Measurements from ENCODE around the gene FSTL4. TPM values are rescaled to one million over a fixed set of nuclear protein-coding genes. Genes with fewer than 3 reads are reported as not detected.

The FSTL4 gene
- total RNA-seq, 1 experiment from 2014 or later, result not detected

- Histone ChIP-seq H3K27me3 (ENCODE audit: insufficient read depth, low read depth) (no peaks in the 10 kb centered on the region), H3K4me1 (replicated peaks; ENCODE audit: insufficient read depth) (peaks cover 28% of the 10 kb centered on the region), H4K20me1 (ENCODE audit: insufficient read depth) (no peaks in the 10 kb centered on the region), H3K4me2 (no peak overlapping the region), H3K79me2 (ENCODE audit: low read depth) (no peaks in the 10 kb centered on the region), H3K27ac (no peak overlapping the region), H2AFZ (no peak overlapping the region), H3F3A (ENCODE audit: insufficient read depth, low read depth) (peaks cover 6% of the 10 kb centered on the region; the same call in 1 of the 2 replicates), H3K4me3 (no peak overlapping the region), H3K9me2 (ENCODE audit: insufficient read depth) (no peaks in the 10 kb centered on the region), H3K36me3 (ENCODE audit: low read depth) (no peaks in the 10 kb centered on the region), H3K9me3 (ENCODE audit: insufficient read depth, low read depth) (no peaks in the 10 kb centered on the region)
- TF ChIP-seq, protein P1, sequence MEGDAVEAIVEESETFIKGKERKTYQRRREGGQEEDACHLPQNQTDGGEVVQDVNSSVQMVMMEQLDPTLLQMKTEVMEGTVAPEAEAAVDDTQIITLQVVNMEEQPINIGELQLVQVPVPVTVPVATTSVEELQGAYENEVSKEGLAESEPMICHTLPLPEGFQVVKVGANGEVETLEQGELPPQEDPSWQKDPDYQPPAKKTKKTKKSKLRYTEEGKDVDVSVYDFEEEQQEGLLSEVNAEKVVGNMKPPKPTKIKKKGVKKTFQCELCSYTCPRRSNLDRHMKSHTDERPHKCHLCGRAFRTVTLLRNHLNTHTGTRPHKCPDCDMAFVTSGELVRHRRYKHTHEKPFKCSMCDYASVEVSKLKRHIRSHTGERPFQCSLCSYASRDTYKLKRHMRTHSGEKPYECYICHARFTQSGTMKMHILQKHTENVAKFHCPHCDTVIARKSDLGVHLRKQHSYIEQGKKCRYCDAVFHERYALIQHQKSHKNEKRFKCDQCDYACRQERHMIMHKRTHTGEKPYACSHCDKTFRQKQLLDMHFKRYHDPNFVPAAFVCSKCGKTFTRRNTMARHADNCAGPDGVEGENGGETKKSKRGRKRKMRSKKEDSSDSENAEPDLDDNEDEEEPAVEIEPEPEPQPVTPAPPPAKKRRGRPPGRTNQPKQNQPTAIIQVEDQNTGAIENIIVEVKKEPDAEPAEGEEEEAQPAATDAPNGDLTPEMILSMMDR (conservative IDR thresholded peaks at IDR 0.05), result no peak
- TF ChIP-seq EZH2 (IDR thresholded peaks at IDR 0.05; ENCODE audit: low read depth), result no peak
- CTCF ChIA-PET, result no interaction called here
- DNase-seq, result no peak
- intact Hi-C loops (cut with micrococcal nuclease; ENCODE audit: unreplicated experiment), result loop anchor here (5.0 kb wide), 1 partner anchor 670 kb away; no protein-coding TSS in a partner anchor
- no TSS peak for BruUV-seq (replicated peaks)
- POLR2A ChIA-PET (ENCODE audit: unreplicated experiment), result no interaction called here
Measured at GRCh38 chr5:133367071-133367786, 245.1 kb downstream of the FSTL4 start.

DNA sequence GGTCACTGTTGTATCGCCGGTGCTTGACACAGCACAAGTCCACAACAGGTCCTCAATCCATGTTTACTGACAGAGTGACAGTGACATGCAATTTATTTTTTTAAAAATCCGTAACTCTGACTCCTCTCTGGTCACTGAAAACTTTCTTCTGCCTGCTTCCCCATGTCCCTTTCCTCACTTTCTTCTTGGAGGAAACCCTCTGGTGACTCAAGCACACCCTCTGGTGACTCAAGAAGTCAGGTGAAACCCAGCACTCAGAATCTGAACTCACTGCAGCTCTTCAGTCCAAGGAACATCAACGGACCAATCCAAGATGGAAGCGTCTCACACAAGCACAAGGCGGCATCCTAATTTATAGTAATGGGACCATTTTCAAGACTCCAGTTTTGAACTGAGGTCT, 245.9 kb downstream of the FSTL4 start:
- CTCF ChIA-PET, result no interaction called here

GRCh38 chr5:133365738-133366137, 246.6 kb downstream of the FSTL4 start:
- Histone ChIP-seq H3K4me1 (replicated peaks; ENCODE audit: insufficient read depth) (peaks cover 16% of the 10 kb centered on the region), H3K36me3 (ENCODE audit: low read depth) (no peaks in the 10 kb centered on the region), H3K27ac (no peak overlapping the region), H3K27me3 (ENCODE audit: insufficient read depth, low read depth) (no peaks in the 10 kb centered on the region), H2AFZ (no peak overlapping the region), H3F3A (ENCODE audit: insufficient read depth, low read depth) (no peaks in the 10 kb centered on the region), H4K20me1 (ENCODE audit: insufficient read depth) (no peaks in the 10 kb centered on the region), H3K4me2 (no peak overlapping the region), H3K4me3 (no peak overlapping the region), H3K9me2 (ENCODE audit: insufficient read depth) (no peaks in the 10 kb centered on the region), H3K9me3 (ENCODE audit: insufficient read depth, low read depth) (no peaks in the 10 kb centered on the region), H3K79me2 (ENCODE audit: low read depth) (no peaks in the 10 kb centered on the region)
- ChIA-PET CTCF (no interaction called here), POLR2A (ENCODE audit: unreplicated experiment) (no interaction called here)
- no peak for TF ChIP-seq EZH2 (IDR thresholded peaks at IDR 0.05; ENCODE audit: low read depth)
- TF ChIP-seq, protein P1 (conservative IDR thresholded peaks at IDR 0.05), result no peak
- no peak for DNase-seq
- intact Hi-C loops (cut with micrococcal nuclease; ENCODE audit: unreplicated experiment), result loop anchor here (5.0 kb wide), 1 partner anchor 672 kb away; no protein-coding TSS in a partner anchor
- BruUV-seq (replicated peaks), result no TSS peak

More for the DNA sequence above, 245.9 kb downstream of the FSTL4 start:
- Histone ChIP-seq H3F3A (ENCODE audit: insufficient read depth, low read depth) (peaks cover 6% of the 10 kb centered on the region; the same call in 1 of the 2 replicates), H3K4me3 (no peak overlapping the region), H2AFZ (no peak overlapping the region), H3K36me3 (ENCODE audit: low read depth) (no peaks in the 10 kb centered on the region), H3K79me2 (ENCODE audit: low read depth) (no peaks in the 10 kb centered on the region), H3K4me2 (no peak overlapping the region), H3K9me3 (ENCODE audit: insufficient read depth, low read depth) (no peaks in the 10 kb centered on the region), H3K27ac (no peak overlapping the region), H3K9me2 (ENCODE audit: insufficient read depth) (no peaks in the 10 kb centered on the region), H3K4me1 (replicated peaks; ENCODE audit: insufficient read depth) (peaks cover 23% of the 10 kb centered on the region), H4K20me1 (ENCODE audit: insufficient read depth) (no peaks in the 10 kb centered on the region), H3K27me3 (ENCODE audit: insufficient read depth, low read depth) (no peaks in the 10 kb centered on the region)
- intact Hi-C loops (cut with micrococcal nuclease; ENCODE audit: unreplicated experiment), result loop anchor here (5.0 kb wide), 1 partner anchor 671 kb away; no protein-coding TSS in a partner anchor
- POLR2A ChIA-PET (ENCODE audit: unreplicated experiment), result no interaction called here
- BruUV-seq (replicated peaks), result no TSS peak
- TF ChIP-seq EZH2 (IDR thresholded peaks at IDR 0.05; ENCODE audit: low read depth), result no peak
- TF ChIP-seq, protein P1 (conservative IDR thresholded peaks at IDR 0.05), result no peak
- DNase-seq, result no peak
